Mucosa of rectum (tissue), 2 donors: ENCODE measurements around the gene RAB20.

ENCODE experiments used
- H3K27ac ChIP-seq, 2 donors: one replicate each; pipeline ENCODE4 v1.7.0; 2013; ENCODE audit warnings: inconsistent platforms in 2 of 2, low read depth in 2 of 2, low read length in 2 of 2
- H3K27me3 ChIP-seq, 2 donors: one replicate each; pipeline ENCODE4 v1.7.0; 2013; ENCODE audit warnings: low read length in 2 of 2; ENCODE audit not compliant: control insufficient read depth in 2 of 2, insufficient read depth in 2 of 2
- H3K36me3 ChIP-seq, 2 donors: one replicate each; pipeline ENCODE4 v1.7.0; 2013; ENCODE audit warnings: low read length in 2 of 2; ENCODE audit not compliant: control insufficient read depth in 2 of 2, insufficient read depth in 2 of 2
- H3K4me1 ChIP-seq, 2 donors: one replicate each; pipeline ENCODE4 v1.7.0; 2013; ENCODE audit warnings: low read length in 2 of 2, mild to moderate bottlenecking in 1 of 2; ENCODE audit not compliant: control insufficient read depth in 2 of 2, insufficient read depth in 2 of 2
- H3K4me3 ChIP-seq, 2 donors: one replicate each; pipeline ENCODE4 v1.7.0; 2013; ENCODE audit warnings: low read length in 2 of 2
- H3K9ac ChIP-seq, 2 donors: one replicate each; pipeline ENCODE4 v1.7.0; 2013; ENCODE audit warnings: low read length in 2 of 2, low read depth in 1 of 2, mild to moderate bottlenecking in 1 of 2
- H3K9me3 ChIP-seq, 2 donors: one replicate each; pipeline ENCODE4 v1.7.0; 2013; ENCODE audit warnings: low read length in 2 of 2; ENCODE audit not compliant: control insufficient read depth in 2 of 2
- donor health status: healthy.
- donor health status: Normal muscosa, but diverticular disease.

The RAB20 gene

DNA sequence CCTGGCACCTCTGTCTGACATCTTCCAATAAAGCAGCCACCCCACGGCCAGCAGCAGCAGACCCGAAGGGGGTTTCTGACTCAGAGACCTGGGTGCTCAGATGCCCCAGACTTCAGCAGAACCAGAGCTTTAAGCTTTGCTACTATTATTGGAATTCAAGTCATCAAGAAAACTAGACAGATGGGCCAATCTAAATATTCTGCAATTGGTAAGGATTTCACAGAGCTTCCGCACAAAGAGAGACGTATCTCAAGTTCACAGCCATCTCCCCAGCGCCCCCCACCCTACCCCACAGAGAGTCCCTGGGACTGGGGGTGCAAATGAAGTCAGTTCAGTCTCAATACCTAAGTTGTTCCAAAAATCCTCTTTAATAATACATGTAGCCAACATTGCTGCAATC is 38.8 kb downstream of the RAB20 start:
- peaks cover 9 to 15% of the 10 kb centered on the region in 2 donors for H3K36me3 ChIP-seq
- H3K27ac ChIP-seq, result no peak overlapping the region
- H3K27me3 ChIP-seq, result no peaks in the 10 kb centered on the region
- H3K9me3 ChIP-seq, result no peaks in the 10 kb centered on the region
- peaks cover 71 to 79% of the 10 kb centered on the region in 2 donors for H3K4me1 ChIP-seq
- H3K4me3 ChIP-seq, result no peak overlapping the region
- no peak overlapping the region for H3K9ac ChIP-seq

DNA sequence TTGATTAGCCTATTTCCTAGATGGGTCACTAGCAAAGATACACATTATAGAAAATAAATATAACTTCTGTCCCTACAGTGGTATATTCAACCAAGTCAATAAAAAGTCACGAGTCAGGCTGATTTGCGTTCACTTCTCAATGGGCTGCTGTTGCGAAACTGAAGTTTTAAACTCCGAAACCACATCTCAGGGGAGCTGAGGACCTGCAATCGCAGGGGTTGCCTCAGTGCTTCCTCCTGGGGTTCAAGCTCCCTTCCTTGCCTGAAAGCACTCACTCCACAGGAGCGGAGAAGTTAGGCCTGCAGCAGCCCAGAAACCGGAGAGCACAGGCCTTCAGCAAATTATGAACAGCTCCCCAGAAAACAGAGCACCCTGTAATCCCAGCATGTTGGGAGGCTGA is 39.6 kb downstream of the RAB20 start:
- H3K4me3 ChIP-seq, result no peak overlapping the region
- peak overlapping the region in 1 of 2 donors; percentile 23 for H3K27ac ChIP-seq
- H3K27me3 ChIP-seq, result no peaks in the 10 kb centered on the region
- no peaks in the 10 kb centered on the region for H3K9me3 ChIP-seq
- no peak overlapping the region for H3K9ac ChIP-seq
- H3K4me1 ChIP-seq, result peaks cover 63 to 78% of the 10 kb centered on the region in 2 donors
- H3K36me3 ChIP-seq, result peaks cover 9 to 15% of the 10 kb centered on the region in 2 donors

DNA sequence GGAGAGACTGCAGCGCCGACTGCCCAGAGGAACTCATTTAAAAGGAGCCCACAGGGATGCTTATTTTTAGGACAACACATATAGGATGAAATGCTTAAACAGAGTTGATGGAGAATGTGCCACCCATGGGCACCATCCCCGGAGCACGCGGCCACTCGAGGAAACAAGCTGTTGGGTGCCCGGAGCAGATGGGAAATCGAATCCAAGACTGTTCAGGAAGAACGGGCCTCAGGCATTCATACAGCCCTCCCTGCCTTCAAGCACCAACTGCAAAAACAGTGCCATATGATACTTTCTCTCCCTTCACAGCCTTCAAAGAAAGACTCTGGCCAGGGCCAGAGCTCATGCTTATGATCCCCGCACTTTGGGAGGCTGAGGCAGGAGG is 40.2 kb downstream of the RAB20 start:
- no peak overlapping the region for H3K4me3 ChIP-seq
- no peaks in the 10 kb centered on the region for H3K9me3 ChIP-seq
- no peaks in the 10 kb centered on the region for H3K27me3 ChIP-seq
- H3K36me3 ChIP-seq, result peaks cover 9 to 15% of the 10 kb centered on the region in 2 donors
- peak overlapping the region in 1 of 2 donors; percentile 29 for H3K9ac ChIP-seq
- peak overlapping the region; percentile 69 to 73 for H3K27ac ChIP-seq
- peaks cover 56 to 71% of the 10 kb centered on the region in 2 donors for H3K4me1 ChIP-seq

DNA sequence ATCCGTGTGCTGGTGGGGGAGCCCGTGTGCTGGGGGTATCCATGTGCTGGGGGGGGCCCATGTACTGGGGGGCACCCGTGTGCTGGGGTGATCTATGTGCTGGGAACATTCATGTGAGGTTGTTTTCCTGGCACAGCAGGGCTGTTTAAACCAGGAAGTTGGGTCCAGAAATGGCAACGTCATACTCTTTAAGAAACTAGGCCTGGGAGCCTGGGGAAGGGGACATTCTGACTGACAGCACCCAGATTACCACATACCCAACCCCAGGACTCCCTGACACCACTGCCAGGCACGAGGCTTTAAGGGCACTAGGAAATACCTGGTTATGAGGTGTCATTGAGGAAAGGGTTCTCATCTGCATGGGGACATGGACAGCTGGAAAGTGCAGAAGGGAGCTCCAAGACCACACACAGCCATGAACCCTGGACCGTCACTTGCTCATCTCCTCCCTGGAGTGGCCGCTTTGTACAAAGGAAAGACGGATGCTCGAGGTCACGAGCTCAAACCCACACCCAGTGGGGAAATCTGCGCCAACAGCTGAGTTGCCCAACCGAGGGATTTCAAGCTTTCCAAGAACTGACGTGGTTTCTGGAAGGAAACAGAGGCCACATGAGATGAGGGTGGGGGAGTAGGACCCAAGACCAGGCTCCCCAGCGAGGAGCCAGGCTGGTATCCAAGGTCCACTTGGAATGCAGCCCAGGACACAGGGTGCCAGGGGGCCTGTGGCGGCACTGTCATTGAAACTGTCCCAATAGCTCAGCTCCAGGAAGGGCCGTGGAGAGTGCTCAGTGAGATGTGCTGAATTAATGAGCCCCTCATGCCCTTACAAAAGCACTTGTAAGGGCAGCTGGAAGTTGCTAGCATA is 40.9 kb downstream of the RAB20 start:
- peaks cover 9 to 15% of the 10 kb centered on the region in 2 donors for H3K36me3 ChIP-seq
- H3K9ac ChIP-seq, result peak overlapping the region in 1 of 2 donors; percentile 29
- no peaks in the 10 kb centered on the region for H3K27me3 ChIP-seq
- H3K27ac ChIP-seq, result peak overlapping the region; percentile 69 to 73
- peak overlapping the region; percentile 13 to 48 for H3K4me3 ChIP-seq
- no peaks in the 10 kb centered on the region for H3K9me3 ChIP-seq
- peaks cover 50 to 65% of the 10 kb centered on the region in 2 donors for H3K4me1 ChIP-seq

- Histone ChIP-seq H3K9me3 (no peaks in the 10 kb centered on the region), H3K9ac (no peak overlapping the region), H3K36me3 (peaks cover 9 to 15% of the 10 kb centered on the region in 2 donors), H3K27me3 (no peaks in the 10 kb centered on the region), H3K27ac (peak overlapping the region; percentile 69 to 73), H3K4me3 (no peak overlapping the region), H3K4me1 (peaks cover 39 to 54% of the 10 kb centered on the region in 2 donors)
These were observed 42.0 kb downstream of the RAB20 start for GRCh38 chr13:110519506-110519905.

DNA sequence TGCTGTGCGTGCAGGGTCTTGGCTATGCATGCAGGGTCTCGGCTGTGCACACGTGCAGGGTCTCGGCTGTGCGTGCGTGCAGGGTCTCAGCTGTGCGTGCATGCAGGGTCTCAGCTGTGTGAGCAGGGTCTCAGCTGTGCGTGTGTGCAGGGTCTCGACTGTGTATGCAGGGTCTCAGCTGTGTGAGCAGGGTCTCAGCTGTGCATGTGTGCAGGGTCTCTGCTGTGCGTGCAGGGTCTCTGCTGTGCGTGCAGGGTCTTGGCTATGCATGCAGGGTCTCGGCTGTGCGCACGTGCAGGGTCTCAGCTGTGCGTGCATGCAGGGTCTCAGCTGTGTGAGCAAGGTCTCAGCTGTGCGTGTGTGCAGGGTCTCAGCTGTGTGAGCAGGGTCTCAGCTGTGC is 42.5 kb downstream of the RAB20 start:
- no peak overlapping the region for H3K9ac ChIP-seq
- H3K27me3 ChIP-seq, result no peaks in the 10 kb centered on the region
- no peak overlapping the region for H3K4me3 ChIP-seq
- no peaks in the 10 kb centered on the region for H3K9me3 ChIP-seq
- H3K27ac ChIP-seq, result peak overlapping the region in 1 of 2 donors; percentile 74
- H3K36me3 ChIP-seq, result peaks cover 9 to 17% of the 10 kb centered on the region in 2 donors
- peaks cover 35 to 50% of the 10 kb centered on the region in 2 donors for H3K4me1 ChIP-seq

DNA sequence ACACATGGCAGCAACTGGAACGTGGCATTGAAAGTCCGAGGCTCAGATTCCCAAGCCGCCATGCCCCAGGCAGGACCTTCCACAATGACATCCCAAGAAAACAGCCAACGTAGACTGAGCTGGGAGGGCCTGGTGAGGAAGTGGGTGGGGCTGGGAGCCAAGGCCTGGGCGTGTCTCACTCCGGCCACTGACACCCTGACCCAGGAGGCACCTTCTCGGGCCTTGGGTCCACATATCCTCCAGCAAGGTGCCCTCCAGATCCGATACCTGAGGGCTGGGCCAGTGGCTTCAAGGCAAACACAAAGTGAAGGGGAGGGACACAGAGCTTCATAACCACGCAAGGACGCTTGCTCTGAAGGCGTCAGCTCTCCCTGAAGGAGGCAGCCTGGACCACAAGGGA is 43.0 kb downstream of the RAB20 start:
- Histone ChIP-seq H3K27ac (peak overlapping the region; percentile 56 to 74), H3K36me3 (peaks cover 8 to 16% of the 10 kb centered on the region in 2 donors), H3K9me3 (no peaks in the 10 kb centered on the region), H3K27me3 (no peaks in the 10 kb centered on the region), H3K4me1 (peaks cover 30 to 46% of the 10 kb centered on the region in 2 donors), H3K9ac (no peak overlapping the region), H3K4me3 (peak overlapping the region in 1 of 2 donors; percentile 8)

DNA sequence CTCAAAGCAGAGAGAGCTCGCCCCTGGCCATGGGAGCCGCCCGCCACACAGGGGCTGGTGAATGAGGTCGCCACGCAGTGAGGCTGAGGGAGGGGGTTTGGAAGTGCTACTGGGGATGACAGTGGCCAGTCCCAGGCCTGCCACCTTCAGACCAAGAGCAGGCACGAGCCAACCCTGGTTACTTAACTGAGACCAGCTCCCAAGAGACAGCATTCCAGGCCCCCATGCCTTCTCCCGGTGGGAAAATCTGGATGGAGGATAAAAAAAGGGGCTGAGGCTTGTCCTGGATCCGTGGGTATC is 43.3 kb downstream of the RAB20 start:
- no peaks in the 10 kb centered on the region for H3K9me3 ChIP-seq
- peaks cover 29 to 46% of the 10 kb centered on the region in 2 donors for H3K4me1 ChIP-seq
- H3K27me3 ChIP-seq, result no peaks in the 10 kb centered on the region
- peak overlapping the region in 1 of 2 donors; percentile 8 for H3K4me3 ChIP-seq
- peaks cover 4 to 12% of the 10 kb centered on the region in 2 donors for H3K36me3 ChIP-seq
- peak overlapping the region; percentile 56 to 74 for H3K27ac ChIP-seq
- H3K9ac ChIP-seq, result no peak overlapping the region

GRCh38 chr13:110517505-110518225 is 43.9 kb downstream of the RAB20 start:
- Histone ChIP-seq H3K27ac (peak overlapping the region; percentile 56 to 74), H3K4me1 (peaks cover 29 to 46% of the 10 kb centered on the region in 2 donors), H3K9ac (no peak overlapping the region)

DNA sequence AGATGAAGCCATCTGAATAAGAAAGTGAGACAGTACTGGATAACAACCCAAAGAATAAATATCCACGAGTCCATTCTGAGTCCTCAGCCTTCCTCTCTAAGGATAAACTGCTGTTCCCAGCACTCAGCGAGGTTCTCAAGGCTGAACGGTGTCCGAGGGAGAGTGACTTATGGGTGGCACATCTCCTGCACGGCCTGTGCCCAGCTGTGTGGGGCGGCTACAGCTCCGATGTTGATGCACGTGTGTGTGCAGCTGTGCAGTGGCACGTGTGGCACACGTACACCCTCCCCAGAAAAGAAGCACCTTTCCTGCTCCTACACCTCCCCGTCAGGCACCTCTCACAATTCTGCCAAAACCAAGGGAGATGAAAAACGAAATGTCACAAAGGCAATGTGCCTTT is 45.0 kb downstream of the RAB20 start:
- Histone ChIP-seq H3K27me3 (no peaks in the 10 kb centered on the region), H3K4me3 (no peak overlapping the region), H3K36me3 (peaks cover 7 to 20% of the 10 kb centered on the region in 2 donors), H3K4me1 (peaks cover 29 to 42% of the 10 kb centered on the region in 2 donors), H3K9ac (no peak overlapping the region), H3K27ac (no peak overlapping the region), H3K9me3 (no peaks in the 10 kb centered on the region)

More at GRCh38 chr13:110517505-110518225, 43.9 kb downstream of the RAB20 start:
- no peaks in the 10 kb centered on the region for H3K27me3 ChIP-seq
- H3K36me3 ChIP-seq, result peaks cover 3 to 13% of the 10 kb centered on the region in 2 donors
- peak overlapping the region in 1 of 2 donors; percentile 8 for H3K4me3 ChIP-seq
- no peaks in the 10 kb centered on the region for H3K9me3 ChIP-seq
